Stimulated activated naive B cell treated with anti-CD40 and anti-IgM and Interleukin-4, amounts not matched to agents 10 μg/mL and 1 μg/mL and 100 μg/mL, for 72 hours (primary cell): Measurements from ENCODE around the gene CHST11.
"Not testable (repeated sequence)": the region's sequence is repeated elsewhere in the genome, so short reads cannot be mapped to it uniquely, and the experiment has no call there.

Experiments
- ATAC-seq, 2 donors: fragments of 150-1000 bp; cut with Tn5 transposase; replicated peaks; 2 replicates each; pipeline ENCODE4 v1.10.0; 2021; ENCODE audit warnings: moderate library complexity in 1 of 2
- DNase-seq: peaks from one replicate; pipeline ENCODE4 v3.0.0; 2021
- H3K27ac Mint-ChIP-seq: one replicate; pipeline ENCODE4 v1.8.0; 2022; ENCODE audit warnings: mild to moderate bottlenecking, mixed read lengths
- H3K27me3 Mint-ChIP-seq, 2 donors: one replicate each; pipeline ENCODE4 v1.8.0; 2022; ENCODE audit warnings: mixed read lengths in 2 of 2
- H3K36me3 Mint-ChIP-seq, 2 donors: one replicate each; pipeline ENCODE4 v1.8.0; 2022; ENCODE audit warnings: mixed read lengths in 2 of 2, mild to moderate bottlenecking in 1 of 2
- H3K4me1 Mint-ChIP-seq, 2 donors: one replicate each; pipeline ENCODE4 v1.8.0; 2022; ENCODE audit warnings: mixed read lengths in 2 of 2, mild to moderate bottlenecking in 1 of 2
- H3K4me3 Mint-ChIP-seq, 2 donors: one replicate each; pipeline ENCODE4 v1.8.0; 2022; ENCODE audit warnings: mild to moderate bottlenecking in 2 of 2, mixed read lengths in 2 of 2, moderate library complexity in 1 of 2
- H3K9me3 Mint-ChIP-seq, 2 donors: one replicate each; pipeline ENCODE4 v1.8.0; 2022; ENCODE audit warnings: mixed read lengths in 2 of 2, mild to moderate bottlenecking in 1 of 2

Gene CHST11

GRCh38 chr12:104557488-104558195 is 100.9 kb downstream of the CHST11 start:
- peaks cover 58 to 68% of the 10 kb centered on the region in 2 donors for H3K36me3 Mint-ChIP-seq
- no peak for ATAC-seq

GRCh38 chr12:104560881-104561280 is 104.1 kb downstream of the CHST11 start:
- no peak overlapping the region for H3K4me3 Mint-ChIP-seq
- no peaks in the 10 kb centered on the region for H3K27me3 Mint-ChIP-seq
- ATAC-seq (no peak), DNase-seq (no peak)
- peaks cover 62 to 76% of the 10 kb centered on the region in 2 donors for H3K36me3 Mint-ChIP-seq
- peak overlapping the region; percentile 1 for H3K27ac Mint-ChIP-seq
- H3K4me1 Mint-ChIP-seq: peaks cover 43 to 76% of the 10 kb centered on the region in 2 donors
- peaks cover 15 to 16% of the 10 kb centered on the region in 2 donors for H3K9me3 Mint-ChIP-seq

More at GRCh38 chr12:104557488-104558195, 100.9 kb downstream of the CHST11 start:
- Mint-ChIP-seq H3K9me3 (peaks cover 7 to 10% of the 10 kb centered on the region in 2 donors), H3K27ac (peak overlapping the region; percentile 73), H3K27me3 (no peaks in the 10 kb centered on the region), H3K4me3 (no peak overlapping the region), H3K4me1 (peaks cover 46 to 81% of the 10 kb centered on the region in 2 donors)
- no peak for DNase-seq

- Mint-ChIP-seq H3K4me3 (no peak overlapping the region), H3K36me3 (peaks cover 56 to 78% of the 10 kb centered on the region in 2 donors), H3K27ac (peak overlapping the region; percentile 9), H3K27me3 (no peaks in the 10 kb centered on the region), H3K9me3 (peaks cover 15 to 16% of the 10 kb centered on the region in 2 donors), H3K4me1 (peaks cover 45 to 74% of the 10 kb centered on the region in 2 donors)
- DNase-seq: no peak
- no peak for ATAC-seq
Measured at GRCh38 chr12:104562763-104563162, 106.0 kb downstream of the CHST11 start.

GRCh38 chr12:104564662-104565061 is 107.9 kb downstream of the CHST11 start:
- ATAC-seq, H3K27me3 Mint-ChIP-seq, H3K4me3 Mint-ChIP-seq, DNase-seq: not testable (repeated sequence)
- Mint-ChIP-seq H3K36me3 (peaks cover 55 to 76% of the 10 kb centered on the region in 2 donors), H3K4me1 (peaks cover 57 to 88% of the 10 kb centered on the region in 2 donors), H3K9me3 (peaks cover 15 to 16% of the 10 kb centered on the region in 2 donors), H3K27ac (peak overlapping the region; percentile 60)

GRCh38 chr12:104565606-104566243 is 109.0 kb downstream of the CHST11 start:
- Mint-ChIP-seq H3K4me1 (peaks cover 58 to 88% of the 10 kb centered on the region in 2 donors), H3K9me3 (peaks cover 15 to 16% of the 10 kb centered on the region in 2 donors), H3K36me3 (peaks cover 49 to 70% of the 10 kb centered on the region in 2 donors), H3K27me3 (no peaks in the 10 kb centered on the region), H3K4me3 (no peak overlapping the region), H3K27ac (peak overlapping the region; percentile 65)
- DNase-seq (no peak), ATAC-seq (no peak)

- Mint-ChIP-seq H3K27me3 (no peaks in the 10 kb centered on the region), H3K36me3 (peaks cover 49 to 70% of the 10 kb centered on the region in 2 donors), H3K27ac (peak overlapping the region; percentile 10), H3K4me3 (no peak overlapping the region), H3K9me3 (peaks cover 15 to 16% of the 10 kb centered on the region in 2 donors), H3K4me1 (peaks cover 61 to 89% of the 10 kb centered on the region in 2 donors)
- no peak for ATAC-seq
- no peak for DNase-seq
Measured at GRCh38 chr12:104566244-104566993, 109.7 kb downstream of the CHST11 start.

- DNase-seq: no peak
- peak overlapping the region; percentile 60 for H3K27ac Mint-ChIP-seq
- H3K36me3 Mint-ChIP-seq: peaks cover 42 to 65% of the 10 kb centered on the region in 2 donors
- peaks cover 61 to 87% of the 10 kb centered on the region in 2 donors for H3K4me1 Mint-ChIP-seq
- ATAC-seq: no peak
- peaks cover 14 to 16% of the 10 kb centered on the region in 2 donors for H3K9me3 Mint-ChIP-seq
- H3K27me3 Mint-ChIP-seq: no peaks in the 10 kb centered on the region
- peak overlapping the region in 1 of 2 donors; percentile 30 for H3K4me3 Mint-ChIP-seq
Measured at GRCh38 chr12:104567832-104568486, 111.2 kb downstream of the CHST11 start.

GRCh38 chr12:104568487-104568868 is 111.7 kb downstream of the CHST11 start:
- Mint-ChIP-seq H3K9me3 (peaks cover 10 to 13% of the 10 kb centered on the region in 2 donors), H3K4me3 (no peak overlapping the region), H3K4me1 (peaks cover 59 to 82% of the 10 kb centered on the region in 2 donors), H3K27me3 (no peaks in the 10 kb centered on the region), H3K36me3 (peaks cover 38 to 62% of the 10 kb centered on the region in 2 donors), H3K27ac (peak overlapping the region; percentile 60)
- no peak for DNase-seq
- ATAC-seq: no peak

- H3K27ac Mint-ChIP-seq: no peak overlapping the region
- H3K36me3 Mint-ChIP-seq: peaks cover 38 to 62% of the 10 kb centered on the region in 2 donors
- no peak for DNase-seq
- H3K27me3 Mint-ChIP-seq: no peaks in the 10 kb centered on the region
- H3K9me3 Mint-ChIP-seq: peaks cover 5 to 8% of the 10 kb centered on the region in 2 donors
- no peak overlapping the region for H3K4me3 Mint-ChIP-seq
- no peak for ATAC-seq
- H3K4me1 Mint-ChIP-seq: peaks cover 55 to 78% of the 10 kb centered on the region in 2 donors
Measured at GRCh38 chr12:104568935-104569334, 112.2 kb downstream of the CHST11 start.

- H3K4me3 Mint-ChIP-seq: peak overlapping the region; percentile 59 to 62
- DNase-seq: peak; percentile 75
- H3K36me3 Mint-ChIP-seq: peaks cover 32 to 56% of the 10 kb centered on the region in 2 donors
- ATAC-seq: peak; percentile 82 to 83
- H3K27ac Mint-ChIP-seq: peak overlapping the region; percentile 94
- H3K27me3 Mint-ChIP-seq: no peaks in the 10 kb centered on the region
- H3K4me1 Mint-ChIP-seq: peaks cover 53 to 73% of the 10 kb centered on the region in 2 donors
- peaks cover 2 to 4% of the 10 kb centered on the region in 2 donors for H3K9me3 Mint-ChIP-seq
Measured at GRCh38 chr12:104569346-104570173, 112.8 kb downstream of the CHST11 start.

GRCh38 chr12:104570174-104570907 is 113.6 kb downstream of the CHST11 start:
- no peaks in the 10 kb centered on the region for H3K9me3 Mint-ChIP-seq
- peaks cover 28 to 52% of the 10 kb centered on the region in 2 donors for H3K36me3 Mint-ChIP-seq
- H3K4me1 Mint-ChIP-seq: peaks cover 56 to 75% of the 10 kb centered on the region in 2 donors
- peak overlapping the region; percentile 94 for H3K27ac Mint-ChIP-seq
- H3K4me3 Mint-ChIP-seq: peak overlapping the region; percentile 59 to 62
- no peak for DNase-seq
- peak; percentile 27 to 31 for ATAC-seq
- H3K27me3 Mint-ChIP-seq: no peaks in the 10 kb centered on the region

GRCh38 chr12:104571328-104571727 is 114.6 kb downstream of the CHST11 start:
- DNase-seq: peak; percentile 56
- peak; percentile 75 to 78 for ATAC-seq
- Mint-ChIP-seq H3K4me1 (peaks cover 59 to 75% of the 10 kb centered on the region in 2 donors), H3K36me3 (peaks cover 25 to 49% of the 10 kb centered on the region in 2 donors), H3K9me3 (no peaks in the 10 kb centered on the region), H3K27me3 (no peaks in the 10 kb centered on the region), H3K27ac (peak overlapping the region; percentile 93), H3K4me3 (peak overlapping the region; percentile 22 to 53)
